ENCODE data around the gene METTL1.
"Not testable (repeated sequence)": the region's sequence is repeated elsewhere in the genome, so short reads cannot be mapped to it uniquely, and the experiment has no call there.

Gene METTL1

GRCh38 chr12:57797933-57798332 lies 26.0 kb upstream of the METTL1 start:
- DNase-seq (ENCODE audit: low read depth) = no peak

- no peak for DNase-seq (ENCODE audit: low read depth)
Measured at GRCh38 chr12:57796996-57797395, 25.1 kb upstream of the METTL1 start.

- peak; percentile 93 for DNase-seq (ENCODE audit: low read depth)
Measured at GRCh38 chr12:57795354-57795753, 23.4 kb upstream of the METTL1 start.

GRCh38 chr12:57793920-57794319 lies 22.0 kb upstream of the METTL1 start:
- DNase-seq (ENCODE audit: low read depth) = peak; percentile 93

- DNase-seq (ENCODE audit: low read depth) = no peak
Measured at GRCh38 chr12:57783861-57784260, 12.0 kb upstream of the METTL1 start.

GRCh38 chr12:57783466-57783801 lies 11.5 kb upstream of the METTL1 start:
- DNase-seq (ENCODE audit: low read depth) = no peak

- peak; percentile 97 for DNase-seq (ENCODE audit: low read depth)
Measured at GRCh38 chr12:57782608-57783465, 10.9 kb upstream of the METTL1 start, which contains the start of gene TSFM. Gene TSFM, plus strand, starts transcription at chr12:57782787. Its CDS starts 15 bp downstream, at chr12:57782802.

- DNase-seq (ENCODE audit: low read depth) = no peak
Measured at GRCh38 chr12:57782243-57782607, 10.3 kb upstream of the METTL1 start.

- no peak for DNase-seq (ENCODE audit: low read depth)
Measured at GRCh38 chr12:57781801-57782200, 9.9 kb upstream of the METTL1 start.

- no peak for DNase-seq (ENCODE audit: low read depth)
Measured at GRCh38 chr12:57781244-57781643, 9.3 kb upstream of the METTL1 start.

- DNase-seq (ENCODE audit: low read depth) = no peak
Measured at GRCh38 chr12:57780284-57780897, 8.5 kb upstream of the METTL1 start.

- no peak for DNase-seq (ENCODE audit: low read depth)
Measured at GRCh38 chr12:57779736-57780135, 7.8 kb upstream of the METTL1 start.

GRCh38 chr12:57777911-57778310 lies 6.0 kb upstream of the METTL1 start:
- no peak for DNase-seq (ENCODE audit: low read depth)

GRCh38 chr12:57777367-57777766 lies 5.5 kb upstream of the METTL1 start:
- no peak for DNase-seq (ENCODE audit: low read depth)

GRCh38 chr12:57776247-57776587 lies 4.3 kb upstream of the METTL1 start:
- no peak for DNase-seq (ENCODE audit: low read depth)

- no peak for DNase-seq (ENCODE audit: low read depth)
Measured at GRCh38 chr12:57775563-57776246, 3.8 kb upstream of the METTL1 start.

GRCh38 chr12:57775044-57775443 lies 3.1 kb upstream of the METTL1 start:
- DNase-seq (ENCODE audit: low read depth) = no peak

GRCh38 chr12:57774634-57775033 lies 2.7 kb upstream of the METTL1 start:
- DNase-seq (ENCODE audit: low read depth) = not testable (repeated sequence)

GRCh38 chr12:57772429-57773322 lies 771 bp upstream of the METTL1 start, which contains the start of gene EEF1AKMT3:
Gene EEF1AKMT3, plus strand, starts transcription at chr12:57772614. Its CDS starts 111 bp downstream, at chr12:57772725.
- DNase-seq (ENCODE audit: low read depth) = peak; percentile 78

GRCh38 chr12:57771236-57771872 lies 551 bp downstream of the METTL1 start:
- peak; percentile 95 for DNase-seq (ENCODE audit: low read depth)

- DNase-seq (ENCODE audit: low read depth) = no peak
Measured at GRCh38 chr12:57770734-57771133, 1.2 kb downstream of the METTL1 start.

All from ELR (cell line).